Retinal pigment epithelial cell (primary cell): ENCODE measurements around the gene BICC1.

ENCODE experiments used
- DNase-seq: peaks from one replicate; pipeline ENCODE4 v3.0.0-alpha.2; 2010; ENCODE audit warnings: low read depth
- H3K4me3 ChIP-seq: 2 replicates; pipeline ENCODE4 v1.5.1; 2011; ENCODE audit warnings: mild to moderate bottlenecking, low read length, control low read depth, moderate library complexity
- TF ChIP-seq, protein P1 (sequence below): conservative IDR thresholded peaks from 2 replicates; pipeline ENCODE4 v1.5.1; 2011; ENCODE audit warnings: low read depth, low read length, control low read depth, inconsistent platforms

BICC1 gene

DNA sequence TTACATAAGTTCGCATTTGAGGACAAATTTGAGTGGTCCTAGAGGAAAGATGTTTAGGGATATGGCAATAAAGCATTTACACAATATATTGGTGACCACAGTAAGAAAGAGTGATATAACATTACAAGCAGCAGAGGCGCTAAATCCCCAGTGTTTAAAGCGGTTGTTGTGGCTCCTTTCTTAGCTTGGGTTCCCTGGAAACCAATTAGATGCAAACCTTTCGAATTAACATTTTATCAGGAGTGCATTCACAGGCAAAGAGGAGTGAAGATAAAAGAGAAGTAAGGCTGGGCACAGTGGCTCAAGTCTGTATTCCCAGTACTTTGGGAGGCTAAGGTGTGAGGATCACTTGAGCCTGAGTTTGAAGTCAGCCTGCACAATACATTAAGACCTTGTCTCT, 331.1 kb downstream of the BICC1 start:
- TF ChIP-seq, protein P1, sequence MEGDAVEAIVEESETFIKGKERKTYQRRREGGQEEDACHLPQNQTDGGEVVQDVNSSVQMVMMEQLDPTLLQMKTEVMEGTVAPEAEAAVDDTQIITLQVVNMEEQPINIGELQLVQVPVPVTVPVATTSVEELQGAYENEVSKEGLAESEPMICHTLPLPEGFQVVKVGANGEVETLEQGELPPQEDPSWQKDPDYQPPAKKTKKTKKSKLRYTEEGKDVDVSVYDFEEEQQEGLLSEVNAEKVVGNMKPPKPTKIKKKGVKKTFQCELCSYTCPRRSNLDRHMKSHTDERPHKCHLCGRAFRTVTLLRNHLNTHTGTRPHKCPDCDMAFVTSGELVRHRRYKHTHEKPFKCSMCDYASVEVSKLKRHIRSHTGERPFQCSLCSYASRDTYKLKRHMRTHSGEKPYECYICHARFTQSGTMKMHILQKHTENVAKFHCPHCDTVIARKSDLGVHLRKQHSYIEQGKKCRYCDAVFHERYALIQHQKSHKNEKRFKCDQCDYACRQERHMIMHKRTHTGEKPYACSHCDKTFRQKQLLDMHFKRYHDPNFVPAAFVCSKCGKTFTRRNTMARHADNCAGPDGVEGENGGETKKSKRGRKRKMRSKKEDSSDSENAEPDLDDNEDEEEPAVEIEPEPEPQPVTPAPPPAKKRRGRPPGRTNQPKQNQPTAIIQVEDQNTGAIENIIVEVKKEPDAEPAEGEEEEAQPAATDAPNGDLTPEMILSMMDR: no peak
- H3K4me3 ChIP-seq: no peak overlapping the region
- DNase-seq: no peak

DNA sequence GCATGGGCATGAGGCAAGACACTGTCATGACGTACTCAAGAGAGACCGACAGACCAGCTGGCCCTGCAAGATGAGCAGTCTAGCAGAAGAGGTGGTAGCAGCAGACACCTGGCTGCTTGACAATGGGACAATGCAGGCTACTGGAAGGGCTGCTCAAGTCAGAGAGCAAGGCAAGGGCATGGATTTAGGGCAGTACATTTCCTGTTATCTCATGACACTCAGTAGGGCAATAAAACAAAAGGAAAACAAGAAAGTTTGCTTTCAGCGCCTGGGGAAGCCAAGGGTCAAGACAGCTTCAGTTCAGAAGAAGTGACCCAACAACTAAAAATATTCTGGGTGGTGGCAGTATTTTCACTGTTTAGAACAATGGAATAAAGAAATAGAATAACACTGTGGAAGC, 332.0 kb downstream of the BICC1 start:
- TF ChIP-seq, protein P1: no peak
- no peak overlapping the region for H3K4me3 ChIP-seq
- no peak for DNase-seq

DNA sequence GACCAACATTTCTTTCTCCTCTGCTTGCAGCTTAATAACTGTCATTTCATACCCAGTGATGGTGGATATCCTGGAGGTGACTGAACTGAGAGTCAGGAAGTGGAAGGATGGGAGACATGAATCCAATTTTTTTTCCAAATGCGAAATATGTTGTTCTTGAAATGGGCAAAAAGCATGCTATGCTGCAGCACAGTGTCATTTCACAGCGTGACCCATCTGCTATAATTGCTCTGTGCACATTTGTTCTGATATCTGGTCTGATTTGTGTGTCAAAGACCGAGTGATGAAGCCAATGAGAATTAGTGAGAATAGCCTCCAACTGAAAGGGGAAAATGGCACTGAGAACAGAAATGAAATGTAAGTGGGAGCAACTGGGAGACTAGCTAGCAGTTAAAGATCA, 334.2 kb downstream of the BICC1 start:
- TF ChIP-seq, protein P1: no peak
- DNase-seq: no peak
- H3K4me3 ChIP-seq: no peak overlapping the region

- TF ChIP-seq, protein P1: no peak
- no peak overlapping the region for H3K4me3 ChIP-seq
- no peak for DNase-seq
Measured at GRCh38 chr10:58851606-58852005, 338.9 kb downstream of the BICC1 start.

- H3K4me3 ChIP-seq: no peak overlapping the region
- TF ChIP-seq, protein P1: no peak
- DNase-seq: no peak
Measured at GRCh38 chr10:58853668-58854067, 341.0 kb downstream of the BICC1 start.

- H3K4me3 ChIP-seq: no peak overlapping the region
- DNase-seq: no peak
- TF ChIP-seq, protein P1: no peak
Measured at GRCh38 chr10:58854811-58855210, 342.1 kb downstream of the BICC1 start.

- TF ChIP-seq, protein P1: no peak
- DNase-seq: peak; percentile 95
- H3K4me3 ChIP-seq: no peak overlapping the region
Measured at GRCh38 chr10:58856508-58857240, 344.0 kb downstream of the BICC1 start.
